Neural cell (in vitro differentiated cells): ENCODE results near the gene WDR19. TPM values are rescaled to one million over a fixed set of nuclear protein-coding genes. Genes with fewer than 3 reads are reported as not detected.

Experiments
- H2AFZ ChIP-seq: fragments of 200-600, 300-800 bp; sonication (generic), shearing (Covaris generic); 2 replicates; pipeline ENCODE4 v1.6.0; 2014; ENCODE audit warnings: low read depth, mild to moderate bottlenecking, antibody characterized with exemption, low read length, moderate library complexity
- H3F3A ChIP-seq: fragments of 200-600 bp; shearing (Covaris generic); 2 replicates; pipeline ENCODE4 v1.6.1; 2016; ENCODE audit warnings: mild to moderate bottlenecking, moderate library complexity, mixed read lengths, antibody characterized with exemption, low read length; ENCODE audit not compliant: insufficient read depth, poor library complexity, severe bottlenecking
- H3K27ac ChIP-seq: fragments of 200-600, 300-800 bp; sonication (generic), shearing (Covaris generic); 2 replicates; pipeline ENCODE4 v1.5.1; 2014; ENCODE audit warnings: mild to moderate bottlenecking, low read length, moderate library complexity
- H3K27me3 ChIP-seq: fragments of 300-800, 200-600 bp; sonication (generic), shearing (Covaris generic); 2 replicates; pipeline ENCODE4 v1.6.0; 2014; ENCODE audit warnings: mild to moderate bottlenecking, low read depth, low read length, moderate library complexity; ENCODE audit not compliant: insufficient read depth
- H3K36me3 ChIP-seq: fragments of 300-800, 200-600 bp; sonication (generic), shearing (Covaris generic); 2 replicates; pipeline ENCODE4 v1.5.1; 2014; ENCODE audit warnings: mild to moderate bottlenecking, antibody characterized with exemption, low read length, moderate library complexity; ENCODE audit not compliant: insufficient read depth
- H3K4me2 ChIP-seq: fragments of 300-800, 200-600 bp; sonication (generic), shearing (Covaris generic); 2 replicates; pipeline ENCODE4 v1.6.0; 2014; ENCODE audit warnings: mild to moderate bottlenecking, low read length
- H3K4me3 ChIP-seq: fragments of 300-800, 200-600 bp; sonication (generic), shearing (Covaris generic); 2 replicates; pipeline ENCODE4 v1.5.1; 2014; ENCODE audit warnings: mild to moderate bottlenecking, low read length, moderate library complexity
- H3K79me2 ChIP-seq: fragments of 200-600 bp; shearing (Covaris generic); replicated peaks from 2 replicates; pipeline ENCODE4 v1.6.0; 2014; ENCODE audit warnings: mild to moderate bottlenecking, low read length, moderate library complexity; ENCODE audit not compliant: insufficient read depth
- H3K9ac ChIP-seq: fragments of 300-800, 200-600 bp; sonication (generic), shearing (Covaris generic); 2 replicates; pipeline ENCODE4 v1.6.1; 2016; ENCODE audit warnings: mild to moderate bottlenecking, low read length, mixed read lengths
- H3K9me2 ChIP-seq: fragments of 200-600 bp; shearing (Covaris generic); 2 replicates; pipeline ENCODE4 v1.6.1; 2016; ENCODE audit warnings: mild to moderate bottlenecking, low read length, mixed read lengths; ENCODE audit not compliant: insufficient read depth
- H3K9me3 ChIP-seq: fragments of 200-600, 300-800 bp; sonication (generic), shearing (Covaris generic); 2 replicates; pipeline ENCODE4 v1.6.1; 2016; ENCODE audit warnings: mild to moderate bottlenecking, mixed run types, low read length, moderate library complexity, mixed read lengths
- H4K20me1 ChIP-seq: fragments of 200-600 bp; shearing (Covaris generic); 2 replicates; pipeline ENCODE4 v1.6.1; 2016; ENCODE audit warnings: mild to moderate bottlenecking, mixed run types; ENCODE audit not compliant: insufficient read depth
- EP300 ChIP-seq: fragments of 450-650 bp; conservative IDR thresholded peaks from 2 replicates; pipeline ENCODE4 v1.6.1; 2014; ENCODE audit warnings: antibody characterized with exemption, mild to moderate bottlenecking, moderate library complexity; ENCODE audit not compliant: poor library complexity, severe bottlenecking
- EZH2 ChIP-seq: fragments of 200-600, 300-800 bp; shearing (Covaris generic), sonication (generic); IDR thresholded peaks from 2 replicates; pipeline ENCODE4 v1.6.1; 2014; ENCODE audit warnings: antibody characterized with exemption, low read length, borderline replicate concordance, mild to moderate bottlenecking; ENCODE audit not compliant: insufficient read depth, poor library complexity, severe bottlenecking
- MXI1 ChIP-seq: fragments of 450-650 bp; conservative IDR thresholded peaks from 2 replicates; pipeline ENCODE4 v1.6.1; 2014; ENCODE audit warnings: antibody characterized with exemption, mild to moderate bottlenecking; ENCODE audit not compliant: poor library complexity, severe bottlenecking
- POLR2AphosphoS5 ChIP-seq: IDR thresholded peaks from 2 replicates; pipeline ENCODE4 v1.6.1; 2012
- RAD21 ChIP-seq: fragments of 450-650 bp; conservative IDR thresholded peaks from 2 replicates; pipeline ENCODE4 v1.6.1; 2014; ENCODE audit warnings: antibody characterized with exemption, mild to moderate bottlenecking, moderate library complexity
- SMC3 ChIP-seq: fragments of 450-650 bp; conservative IDR thresholded peaks from 2 replicates; pipeline ENCODE4 v1.6.1; 2014; ENCODE audit warnings: antibody characterized with exemption, mild to moderate bottlenecking, moderate library complexity; ENCODE audit not compliant: poor library complexity
- TAF1 ChIP-seq: IDR thresholded peaks from 2 replicates; pipeline ENCODE4 v1.6.1; 2012; ENCODE audit warnings: low read depth
- polyA plus RNA-seq: library from polyadenylated mRNA; depleted of rRNA; stranded (reverse); fragments of >200 nt; gene quantifications from 2 replicates; pipeline ENCODE4 v1.2.3, GENCODE V29; 2014
- TF ChIP-seq, protein P1 (sequence below): IDR thresholded peaks from 2 replicates; pipeline ENCODE4 v1.6.1; 2012; ENCODE audit warnings: borderline replicate concordance
- TF ChIP-seq, protein P2 (sequence below): fragments of 450-650 bp; IDR thresholded peaks from 2 replicates; pipeline ENCODE4 v1.5.1; 2014; ENCODE audit warnings: antibody characterized with exemption, mild to moderate bottlenecking, moderate library complexity; ENCODE audit not compliant: poor library complexity, severe bottlenecking

WDR19 gene
- polyA plus RNA-seq, 1 donor from 2014 or later = 69.9 TPM

DNA sequence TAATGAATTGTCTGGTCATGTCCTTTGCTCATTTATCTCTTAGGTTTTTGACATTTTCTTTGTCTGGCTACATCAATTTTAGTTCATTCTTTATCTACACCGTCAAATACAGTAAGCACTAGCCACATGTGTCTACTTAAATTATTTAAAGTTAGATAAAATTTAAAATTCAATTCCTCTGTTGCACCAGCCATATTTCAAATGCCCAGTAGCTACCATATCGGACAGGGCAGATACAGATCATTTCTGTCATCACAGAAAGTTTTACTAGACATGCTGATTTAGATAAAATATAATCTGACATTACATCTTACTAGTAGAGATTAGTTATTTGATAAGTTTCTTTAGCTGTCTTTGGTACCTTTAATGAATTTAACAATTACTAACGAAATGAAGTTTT is 61.1 kb downstream of the WDR19 start:
- H3K27ac ChIP-seq = no peak overlapping the region
- no peak overlapping the region for H3K4me3 ChIP-seq
- no peaks in the 10 kb centered on the region for H3K36me3 ChIP-seq
- H4K20me1 ChIP-seq = no peaks in the 10 kb centered on the region
- no peaks in the 10 kb centered on the region for H3K79me2 ChIP-seq
- H3K4me2 ChIP-seq = no peak overlapping the region
- no peaks in the 10 kb centered on the region for H3K9me2 ChIP-seq
- no peaks in the 10 kb centered on the region for H3K27me3 ChIP-seq
- no peaks in the 10 kb centered on the region for H3F3A ChIP-seq
- no peak for TF ChIP-seq RAD21
- TF ChIP-seq EP300 = no peak
- TF ChIP-seq TAF1 = no peak
- TF ChIP-seq POLR2AphosphoS5 = no peak
- TF ChIP-seq, protein P1, sequence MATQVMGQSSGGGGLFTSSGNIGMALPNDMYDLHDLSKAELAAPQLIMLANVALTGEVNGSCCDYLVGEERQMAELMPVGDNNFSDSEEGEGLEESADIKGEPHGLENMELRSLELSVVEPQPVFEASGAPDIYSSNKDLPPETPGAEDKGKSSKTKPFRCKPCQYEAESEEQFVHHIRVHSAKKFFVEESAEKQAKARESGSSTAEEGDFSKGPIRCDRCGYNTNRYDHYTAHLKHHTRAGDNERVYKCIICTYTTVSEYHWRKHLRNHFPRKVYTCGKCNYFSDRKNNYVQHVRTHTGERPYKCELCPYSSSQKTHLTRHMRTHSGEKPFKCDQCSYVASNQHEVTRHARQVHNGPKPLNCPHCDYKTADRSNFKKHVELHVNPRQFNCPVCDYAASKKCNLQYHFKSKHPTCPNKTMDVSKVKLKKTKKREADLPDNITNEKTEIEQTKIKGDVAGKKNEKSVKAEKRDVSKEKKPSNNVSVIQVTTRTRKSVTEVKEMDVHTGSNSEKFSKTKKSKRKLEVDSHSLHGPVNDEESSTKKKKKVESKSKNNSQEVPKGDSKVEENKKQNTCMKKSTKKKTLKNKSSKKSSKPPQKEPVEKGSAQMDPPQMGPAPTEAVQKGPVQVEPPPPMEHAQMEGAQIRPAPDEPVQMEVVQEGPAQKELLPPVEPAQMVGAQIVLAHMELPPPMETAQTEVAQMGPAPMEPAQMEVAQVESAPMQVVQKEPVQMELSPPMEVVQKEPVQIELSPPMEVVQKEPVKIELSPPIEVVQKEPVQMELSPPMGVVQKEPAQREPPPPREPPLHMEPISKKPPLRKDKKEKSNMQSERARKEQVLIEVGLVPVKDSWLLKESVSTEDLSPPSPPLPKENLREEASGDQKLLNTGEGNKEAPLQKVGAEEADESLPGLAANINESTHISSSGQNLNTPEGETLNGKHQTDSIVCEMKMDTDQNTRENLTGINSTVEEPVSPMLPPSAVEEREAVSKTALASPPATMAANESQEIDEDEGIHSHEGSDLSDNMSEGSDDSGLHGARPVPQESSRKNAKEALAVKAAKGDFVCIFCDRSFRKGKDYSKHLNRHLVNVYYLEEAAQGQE = no peak
- TF ChIP-seq MXI1 = no peak
- TF ChIP-seq SMC3 = no peak
- no peak for TF ChIP-seq EZH2
- TF ChIP-seq, protein P2, sequence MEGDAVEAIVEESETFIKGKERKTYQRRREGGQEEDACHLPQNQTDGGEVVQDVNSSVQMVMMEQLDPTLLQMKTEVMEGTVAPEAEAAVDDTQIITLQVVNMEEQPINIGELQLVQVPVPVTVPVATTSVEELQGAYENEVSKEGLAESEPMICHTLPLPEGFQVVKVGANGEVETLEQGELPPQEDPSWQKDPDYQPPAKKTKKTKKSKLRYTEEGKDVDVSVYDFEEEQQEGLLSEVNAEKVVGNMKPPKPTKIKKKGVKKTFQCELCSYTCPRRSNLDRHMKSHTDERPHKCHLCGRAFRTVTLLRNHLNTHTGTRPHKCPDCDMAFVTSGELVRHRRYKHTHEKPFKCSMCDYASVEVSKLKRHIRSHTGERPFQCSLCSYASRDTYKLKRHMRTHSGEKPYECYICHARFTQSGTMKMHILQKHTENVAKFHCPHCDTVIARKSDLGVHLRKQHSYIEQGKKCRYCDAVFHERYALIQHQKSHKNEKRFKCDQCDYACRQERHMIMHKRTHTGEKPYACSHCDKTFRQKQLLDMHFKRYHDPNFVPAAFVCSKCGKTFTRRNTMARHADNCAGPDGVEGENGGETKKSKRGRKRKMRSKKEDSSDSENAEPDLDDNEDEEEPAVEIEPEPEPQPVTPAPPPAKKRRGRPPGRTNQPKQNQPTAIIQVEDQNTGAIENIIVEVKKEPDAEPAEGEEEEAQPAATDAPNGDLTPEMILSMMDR = no peak
- H2AFZ ChIP-seq = no peak overlapping the region
- no peak overlapping the region for H3K9ac ChIP-seq
- H3K9me3 ChIP-seq = no peaks in the 10 kb centered on the region

DNA sequence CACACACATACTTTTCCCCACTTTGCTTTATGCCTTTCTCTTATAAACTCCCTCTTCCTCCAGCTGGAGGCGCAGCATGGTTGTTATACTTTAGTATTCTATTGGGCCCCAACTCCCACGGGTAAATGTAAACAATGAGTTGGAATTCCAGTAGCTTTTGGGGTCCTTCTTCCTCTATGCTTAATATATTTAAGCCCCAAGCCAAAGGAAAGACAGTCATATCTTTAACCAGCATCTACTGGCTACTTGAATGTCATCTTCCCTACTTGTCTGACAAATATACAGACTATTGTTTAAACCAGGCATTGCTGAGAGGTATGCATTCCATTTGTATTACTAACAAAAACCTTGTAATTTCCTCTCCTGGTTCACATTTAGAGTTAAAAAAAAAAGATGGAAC is 72.9 kb downstream of the WDR19 start:
- Histone ChIP-seq H3K4me2 (no peak overlapping the region), H3K9me2 (no peaks in the 10 kb centered on the region), H3K4me3 (no peak overlapping the region), H3K9me3 (no peaks in the 10 kb centered on the region), H2AFZ (no peak overlapping the region), H3K36me3 (peaks cover 5% of the 10 kb centered on the region), H4K20me1 (no peaks in the 10 kb centered on the region), H3K9ac (no peak overlapping the region), H3K27ac (no peak overlapping the region), H3K27me3 (no peaks in the 10 kb centered on the region), H3F3A (no peaks in the 10 kb centered on the region), H3K79me2 (no peaks in the 10 kb centered on the region)
- no peak for TF ChIP-seq MXI1
- no peak for TF ChIP-seq TAF1
- TF ChIP-seq POLR2AphosphoS5 = no peak
- TF ChIP-seq, protein P2 = no peak
- TF ChIP-seq, protein P1 = no peak
- TF ChIP-seq SMC3 = no peak
- no peak for TF ChIP-seq EZH2
- no peak for TF ChIP-seq RAD21
- no peak for TF ChIP-seq EP300
